BE2C (cell line): ENCODE data around the gene SEMA4B.
"Not testable (repeated sequence)": the region's sequence is repeated elsewhere in the genome, so short reads cannot be mapped to it uniquely, and the experiment has no call there.

Experiments used
- DNase-seq: peaks from one replicate; pipeline ENCODE4 v3.0.0-alpha.2; 2020
- H3K27me3 ChIP-seq: fragments of 250-450 bp; sonication (Bioruptor Pico); 2 replicates; pipeline ENCODE4 v1.5.1; 2020; ENCODE audit warnings: mild to moderate bottlenecking
- H3K36me3 ChIP-seq: fragments of 250-450 bp; sonication (Bioruptor Pico); 2 replicates; pipeline ENCODE4 v1.5.1; 2020; ENCODE audit warnings: mild to moderate bottlenecking
- H3K4me1 ChIP-seq: fragments of 250-450 bp; sonication (Bioruptor Pico); 2 replicates; pipeline ENCODE4 v1.5.1; 2020
- H3K4me3 ChIP-seq: 2 replicates; pipeline ENCODE4 v1.5.1; 2011; ENCODE audit warnings: low read depth, low read length
- H3K9me3 ChIP-seq: fragments of 250-450 bp; sonication (Bioruptor Pico); 2 replicates; pipeline ENCODE4 v1.5.1; 2020
- TF ChIP-seq, protein P1 (sequence below): IDR thresholded peaks from 2 replicates; pipeline ENCODE4 v1.5.1; 2012; ENCODE audit warnings: mild to moderate bottlenecking, low read depth, low read length

Gene SEMA4B

DNA sequence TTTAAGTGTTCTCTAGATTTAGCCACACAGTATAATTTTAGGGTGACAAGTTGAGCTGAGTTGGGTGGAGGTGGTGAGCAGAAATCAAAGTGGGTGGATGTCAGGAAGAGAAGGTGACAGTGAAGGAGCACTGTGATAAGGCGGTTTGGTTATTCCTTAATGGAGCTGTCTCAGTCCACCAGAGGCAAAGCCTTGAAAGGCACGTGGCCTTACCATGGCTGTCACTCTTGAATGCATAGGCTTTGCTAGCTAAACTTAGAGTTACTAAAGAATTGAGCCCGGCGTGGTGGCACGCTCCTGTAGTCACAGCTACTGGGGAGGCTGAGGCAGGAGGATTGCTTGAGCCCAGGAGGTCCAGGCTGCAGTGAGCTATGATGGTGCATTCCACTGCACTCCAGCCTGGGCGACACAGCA, 47.7 kb downstream of the SEMA4B start:
- peak overlapping the region; percentile 72 for H3K4me3 ChIP-seq
- no peaks in the 10 kb centered on the region for H3K36me3 ChIP-seq
- DNase-seq: no peak
- TF ChIP-seq, protein P1, sequence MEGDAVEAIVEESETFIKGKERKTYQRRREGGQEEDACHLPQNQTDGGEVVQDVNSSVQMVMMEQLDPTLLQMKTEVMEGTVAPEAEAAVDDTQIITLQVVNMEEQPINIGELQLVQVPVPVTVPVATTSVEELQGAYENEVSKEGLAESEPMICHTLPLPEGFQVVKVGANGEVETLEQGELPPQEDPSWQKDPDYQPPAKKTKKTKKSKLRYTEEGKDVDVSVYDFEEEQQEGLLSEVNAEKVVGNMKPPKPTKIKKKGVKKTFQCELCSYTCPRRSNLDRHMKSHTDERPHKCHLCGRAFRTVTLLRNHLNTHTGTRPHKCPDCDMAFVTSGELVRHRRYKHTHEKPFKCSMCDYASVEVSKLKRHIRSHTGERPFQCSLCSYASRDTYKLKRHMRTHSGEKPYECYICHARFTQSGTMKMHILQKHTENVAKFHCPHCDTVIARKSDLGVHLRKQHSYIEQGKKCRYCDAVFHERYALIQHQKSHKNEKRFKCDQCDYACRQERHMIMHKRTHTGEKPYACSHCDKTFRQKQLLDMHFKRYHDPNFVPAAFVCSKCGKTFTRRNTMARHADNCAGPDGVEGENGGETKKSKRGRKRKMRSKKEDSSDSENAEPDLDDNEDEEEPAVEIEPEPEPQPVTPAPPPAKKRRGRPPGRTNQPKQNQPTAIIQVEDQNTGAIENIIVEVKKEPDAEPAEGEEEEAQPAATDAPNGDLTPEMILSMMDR: no peak
- no peaks in the 10 kb centered on the region for H3K27me3 ChIP-seq
- H3K4me1 ChIP-seq: no peaks in the 10 kb centered on the region
- H3K9me3 ChIP-seq: no peaks in the 10 kb centered on the region

DNA sequence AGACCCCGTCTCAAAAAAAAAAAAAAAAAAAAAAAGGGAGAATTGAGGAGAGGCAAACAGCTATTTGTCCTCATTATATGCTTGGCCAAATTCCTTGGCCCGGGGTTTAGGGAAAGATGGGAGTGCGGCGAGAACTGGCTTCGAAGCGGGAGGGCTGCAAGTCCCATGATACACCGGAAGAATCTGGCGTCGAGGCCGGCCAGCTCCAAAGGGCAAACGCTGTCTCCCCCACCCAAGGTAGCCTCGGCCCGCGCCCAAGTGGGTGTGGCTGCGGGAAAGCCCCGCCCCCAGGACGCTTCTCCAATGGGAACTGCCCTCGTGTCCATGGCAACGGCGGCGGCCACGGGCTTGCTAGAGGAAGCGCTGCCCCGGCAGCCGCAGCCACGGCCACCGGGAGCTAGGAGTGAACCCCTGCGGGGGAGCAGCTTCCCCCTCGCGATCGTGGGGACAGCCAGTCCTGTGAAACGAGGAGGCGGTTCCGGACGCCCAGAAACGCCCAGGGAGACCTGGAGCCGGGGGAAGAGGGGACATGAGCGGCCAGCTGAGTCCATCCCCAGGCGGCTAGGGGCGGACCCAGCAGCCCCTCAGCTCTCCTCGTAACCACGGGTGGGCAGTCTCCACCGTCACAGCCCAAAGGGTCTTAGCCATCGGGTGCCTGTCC, 48.2 kb downstream of the SEMA4B start, which contains the start of gene TTLL13:
Gene TTLL13, plus strand, starts transcription at position 354 of the 661 bp plus-strand sequence. CDS start 1,075 bp downstream, outside the sequence.
- TF ChIP-seq, protein P1: no peak
- peak; percentile 100 for DNase-seq
- peak within 1 kb of the TSS; percentile 72 for H3K4me3 ChIP-seq

DNA sequence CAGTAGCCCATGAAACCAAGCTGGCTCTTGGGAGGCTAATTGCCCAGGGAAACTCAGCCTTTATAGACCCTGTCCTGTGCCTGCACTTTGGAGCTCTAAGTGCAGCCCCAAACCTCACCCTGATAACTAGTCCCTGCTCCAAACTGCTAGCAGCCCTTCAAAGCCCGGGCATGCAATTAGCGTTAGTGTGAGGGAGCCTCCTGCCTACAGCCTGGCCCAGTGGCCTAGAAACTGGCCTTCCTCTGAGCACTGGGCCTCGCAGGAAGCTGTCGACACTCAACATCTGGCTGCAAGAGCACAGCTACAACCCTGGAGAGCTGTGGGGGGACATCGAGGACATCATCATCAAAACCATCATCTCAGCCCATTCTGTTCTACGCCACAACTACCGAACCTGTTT, 56.6 kb downstream of the SEMA4B start:
- no peak overlapping the region for H3K4me3 ChIP-seq
- H3K9me3 ChIP-seq: no peaks in the 10 kb centered on the region
- DNase-seq: no peak
- no peaks in the 10 kb centered on the region for H3K27me3 ChIP-seq
- TF ChIP-seq, protein P1: no peak
- H3K36me3 ChIP-seq: no peaks in the 10 kb centered on the region
- no peaks in the 10 kb centered on the region for H3K4me1 ChIP-seq

More for the DNA sequence above, 48.2 kb downstream of the SEMA4B start, which contains the start of gene TTLL13:
- H3K36me3 ChIP-seq: no peaks in the 10 kb centered on the region
- H3K9me3 ChIP-seq: no peaks in the 10 kb centered on the region
- no peaks in the 10 kb centered on the region for H3K27me3 ChIP-seq
- H3K4me1 ChIP-seq: no peaks in the 10 kb centered on the region

DNA sequence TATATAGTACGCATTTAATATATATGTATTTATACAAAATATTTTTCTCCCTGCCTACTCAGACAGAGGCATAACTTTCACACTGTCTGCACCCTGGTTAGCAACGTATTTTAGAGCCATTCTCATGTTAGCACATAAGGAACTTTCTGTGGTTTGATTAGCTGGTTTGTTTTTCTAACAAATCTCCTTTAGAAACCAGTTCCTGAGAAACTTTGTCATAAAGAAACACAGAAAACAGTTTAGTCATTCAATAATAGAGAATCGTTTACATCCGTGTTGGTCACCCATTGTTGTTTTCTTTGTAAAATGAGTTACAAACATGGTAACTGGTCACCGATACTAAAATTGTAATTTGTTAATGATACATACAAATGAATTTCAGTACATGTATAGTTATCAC, 58.4 kb downstream of the SEMA4B start:
- H3K36me3 ChIP-seq: no peaks in the 10 kb centered on the region
- no peak for DNase-seq

DNA sequence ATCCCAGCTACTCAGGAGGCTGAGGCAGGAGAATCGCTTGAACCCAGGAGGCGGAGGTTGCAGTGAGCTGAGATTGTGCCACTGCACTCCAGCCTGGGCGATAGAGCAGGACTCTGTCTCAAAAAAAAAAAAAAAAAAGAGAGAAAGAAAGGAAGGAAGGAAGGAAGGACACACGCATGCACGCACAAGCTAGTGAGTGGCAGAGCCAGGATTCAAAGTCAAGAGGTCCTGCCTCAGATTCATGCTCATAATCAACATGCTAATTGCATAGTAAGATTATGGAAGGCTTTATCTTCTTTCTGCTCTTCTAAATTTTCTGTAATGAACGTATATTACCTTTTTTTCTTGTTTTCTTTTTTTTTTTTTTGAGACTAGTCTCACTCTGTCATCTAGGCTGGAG, 59.6 kb downstream of the SEMA4B start:
- H3K4me3 ChIP-seq, DNase-seq, H3K4me1 ChIP-seq, H3K27me3 ChIP-seq, H3K9me3 ChIP-seq, H3K36me3 ChIP-seq: not testable (repeated sequence)

More for the DNA sequence above, 58.4 kb downstream of the SEMA4B start:
- Histone ChIP-seq H3K4me1 (no peaks in the 10 kb centered on the region; the same call in 1 of the 2 replicates), H3K9me3 (no peaks in the 10 kb centered on the region), H3K4me3 (no peak overlapping the region), H3K27me3 (no peaks in the 10 kb centered on the region)
- TF ChIP-seq, protein P1: no peak

DNA sequence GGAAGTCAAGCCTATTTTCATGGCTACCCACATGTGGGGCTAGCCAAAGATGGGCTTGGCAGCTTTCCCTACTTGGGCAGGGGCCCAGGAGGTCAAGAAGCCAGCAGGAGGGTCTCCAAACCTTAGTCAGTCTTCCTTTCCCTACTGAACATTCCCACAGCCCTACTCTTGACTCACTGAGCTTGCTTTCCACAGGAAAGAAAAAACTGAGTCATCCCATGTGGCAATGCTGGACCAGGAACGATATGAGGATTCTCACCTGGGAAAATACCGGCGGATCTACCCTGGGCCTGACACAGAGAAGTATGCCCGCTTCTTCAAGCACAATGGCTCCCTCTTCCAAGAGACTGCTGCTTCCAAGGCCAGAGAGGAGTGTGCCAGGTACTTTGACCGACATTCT, 60.7 kb downstream of the SEMA4B start:
- TF ChIP-seq, protein P1: no peak

More for the DNA sequence above, 60.7 kb downstream of the SEMA4B start:
- Histone ChIP-seq H3K36me3 (no peaks in the 10 kb centered on the region), H3K4me1 (no peaks in the 10 kb centered on the region; the same call in 1 of the 2 replicates), H3K27me3 (no peaks in the 10 kb centered on the region), H3K4me3 (no peak overlapping the region), H3K9me3 (no peaks in the 10 kb centered on the region)
- DNase-seq: no peak
